Ramos (cell line): ENCODE results near the gene RBM8A.

Experiments used
- in situ Hi-C: fragments of 300-500 bp; cut with MboI; formaldehyde crosslinking; loops from one replicate; pipeline ENCODE4 v1.14.3; 2022; ENCODE audit warnings: low sequenced_read_pairs; ENCODE audit not compliant: unreplicated experiment

RBM8A gene

DNA sequence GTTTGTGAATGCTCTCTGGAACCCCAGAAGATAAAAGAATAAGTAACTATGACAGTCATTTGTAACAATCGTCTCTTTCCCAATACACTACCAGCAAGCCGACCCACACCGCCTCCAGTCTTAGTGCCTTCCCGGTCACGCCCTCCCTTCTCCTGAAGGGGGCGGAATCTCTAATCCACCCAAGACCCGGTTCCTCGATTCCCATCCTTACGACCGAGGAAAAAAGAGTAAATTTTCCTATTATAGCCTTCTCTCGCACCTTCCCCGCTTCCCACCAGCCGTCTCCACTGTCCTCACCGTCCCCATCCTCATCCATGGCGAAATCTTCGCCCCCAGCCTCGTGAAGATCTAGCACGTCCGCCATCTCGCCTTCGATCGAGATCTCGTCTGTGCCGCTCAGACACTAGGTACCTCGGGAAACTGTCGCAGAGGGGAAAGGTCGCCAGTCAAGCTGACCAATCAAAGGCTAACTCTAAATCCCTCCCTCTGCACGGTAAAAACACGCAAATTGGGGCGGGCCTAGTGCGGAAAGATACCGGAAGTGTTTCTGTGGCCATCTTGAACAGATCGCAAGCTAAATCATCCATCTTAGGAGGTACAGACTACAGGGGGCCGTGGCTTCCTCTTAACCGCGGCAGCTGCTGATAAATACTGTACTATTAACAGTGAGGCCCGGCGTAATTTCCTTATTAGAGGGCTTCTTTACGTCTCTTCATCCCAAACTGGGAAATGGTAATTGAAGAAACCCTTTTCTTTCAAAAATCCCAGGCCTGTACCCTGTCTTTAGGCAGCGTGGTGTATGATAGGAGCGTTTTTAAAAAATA is at the start of gene RBM8A:
Gene RBM8A, minus strand, starts transcription at position 422 of the 824 bp plus-strand sequence. Its CDS starts 58 bp downstream, at position 364.
- in situ Hi-C loops, result no loop called here

DNA sequence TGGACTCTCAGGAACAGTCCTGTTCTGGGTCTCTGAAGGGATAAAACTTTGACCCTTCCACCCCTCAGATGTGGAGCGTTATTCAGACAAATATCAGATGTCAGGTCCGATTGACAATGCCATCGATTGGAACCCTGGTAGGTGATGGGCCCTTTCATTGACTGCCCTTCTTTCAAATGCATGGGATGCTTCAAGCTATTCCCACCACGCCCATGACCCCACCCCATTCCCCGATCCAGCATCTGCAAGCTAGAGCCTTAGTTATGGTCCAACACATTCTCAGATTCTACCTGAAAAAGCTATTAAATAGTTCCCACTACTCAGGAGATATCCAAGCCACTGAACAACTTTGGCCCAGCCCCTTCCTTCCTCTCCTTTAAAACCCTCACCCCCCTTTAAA is 49.7 kb upstream of the RBM8A start:
- in situ Hi-C loops, result loop anchor here (5.0 kb wide), 1 partner anchor 35 kb away; no protein-coding TSS in a partner anchor

DNA sequence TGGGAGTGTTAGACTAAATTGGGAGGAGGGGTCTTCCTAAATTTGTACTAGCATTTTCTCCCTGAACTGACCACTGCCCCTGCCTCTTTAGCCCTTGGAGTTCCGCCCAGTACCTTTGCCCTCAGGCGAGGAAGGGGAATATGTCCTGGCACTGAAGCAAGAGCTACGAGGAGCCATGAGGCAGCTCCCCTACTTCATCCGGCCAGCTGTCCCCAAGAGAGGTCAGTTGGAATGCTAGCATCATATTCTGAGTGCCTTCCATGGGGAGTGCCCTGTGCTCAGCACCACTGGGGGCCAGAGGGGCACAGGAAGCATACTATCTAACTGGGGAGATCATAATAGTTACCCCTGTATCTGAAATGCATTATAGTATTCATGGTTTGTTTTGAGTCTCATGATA is 47.9 kb upstream of the RBM8A start:
- in situ Hi-C loops, result loop anchor here (5.0 kb wide), 1 partner anchor 37 kb away; no protein-coding TSS in a partner anchor

DNA sequence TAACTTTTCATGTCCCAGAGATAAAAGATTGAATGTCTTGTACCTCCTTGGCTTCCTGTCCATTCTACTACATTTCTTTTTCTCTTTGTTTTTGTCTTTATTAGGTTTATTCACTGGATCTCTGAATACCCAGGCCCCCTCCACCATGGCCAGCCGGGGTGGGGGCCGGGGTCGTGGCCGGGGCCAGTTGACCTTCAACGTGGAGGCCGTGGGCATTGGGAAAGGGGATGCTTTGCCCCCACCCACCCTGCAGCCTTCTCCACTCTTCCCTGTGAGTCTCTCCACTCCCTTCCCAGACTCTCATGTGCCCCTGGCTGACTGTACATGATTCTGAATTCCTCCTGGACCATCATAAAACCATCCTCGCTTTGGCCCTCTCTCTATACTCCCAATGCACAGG is 47.4 kb upstream of the RBM8A start:
- in situ Hi-C loops, result loop anchor here (5.0 kb wide), 1 partner anchor 38 kb away; no protein-coding TSS in a partner anchor

DNA sequence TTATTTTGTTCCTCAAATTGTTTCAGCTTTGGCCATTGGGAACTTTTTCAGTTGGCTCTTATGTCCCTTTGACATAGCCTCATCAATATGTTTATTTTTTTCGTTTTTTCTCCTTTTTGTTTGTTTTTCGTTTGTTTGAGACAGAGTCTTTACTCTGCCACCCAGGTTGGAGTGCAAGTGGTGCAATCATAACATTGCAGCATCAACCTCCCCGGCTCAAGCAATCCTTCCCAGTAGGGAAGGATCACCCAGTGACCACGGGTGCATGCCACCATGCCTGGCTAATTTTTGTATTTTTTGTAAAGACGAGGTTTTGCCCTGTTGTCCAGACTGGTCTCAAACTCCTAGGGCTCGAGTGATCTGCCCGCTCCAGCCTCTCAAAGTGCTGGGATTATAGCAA is 45.3 kb upstream of the RBM8A start:
- in situ Hi-C loops, result no loop called here

DNA sequence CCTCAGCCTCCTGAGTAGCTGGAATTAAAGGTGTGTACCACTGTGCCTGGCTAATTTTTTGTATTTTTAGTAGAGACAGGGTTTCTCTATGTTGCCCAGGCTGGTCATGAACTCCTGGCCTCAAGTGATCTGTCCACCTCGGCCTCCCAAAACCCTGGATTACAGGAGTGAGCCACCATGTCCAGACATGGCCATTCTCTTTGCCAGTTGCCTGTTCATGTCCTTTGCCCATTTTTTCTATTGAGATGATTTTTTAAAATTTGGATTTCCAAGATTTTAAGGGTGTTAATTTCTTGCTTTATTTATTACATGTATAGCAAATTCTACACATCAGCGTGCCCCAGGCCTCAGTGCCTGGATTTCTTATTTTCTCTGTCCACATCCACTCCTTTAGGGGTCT is 40.0 kb upstream of the RBM8A start:
- in situ Hi-C loops, result no loop called here

DNA sequence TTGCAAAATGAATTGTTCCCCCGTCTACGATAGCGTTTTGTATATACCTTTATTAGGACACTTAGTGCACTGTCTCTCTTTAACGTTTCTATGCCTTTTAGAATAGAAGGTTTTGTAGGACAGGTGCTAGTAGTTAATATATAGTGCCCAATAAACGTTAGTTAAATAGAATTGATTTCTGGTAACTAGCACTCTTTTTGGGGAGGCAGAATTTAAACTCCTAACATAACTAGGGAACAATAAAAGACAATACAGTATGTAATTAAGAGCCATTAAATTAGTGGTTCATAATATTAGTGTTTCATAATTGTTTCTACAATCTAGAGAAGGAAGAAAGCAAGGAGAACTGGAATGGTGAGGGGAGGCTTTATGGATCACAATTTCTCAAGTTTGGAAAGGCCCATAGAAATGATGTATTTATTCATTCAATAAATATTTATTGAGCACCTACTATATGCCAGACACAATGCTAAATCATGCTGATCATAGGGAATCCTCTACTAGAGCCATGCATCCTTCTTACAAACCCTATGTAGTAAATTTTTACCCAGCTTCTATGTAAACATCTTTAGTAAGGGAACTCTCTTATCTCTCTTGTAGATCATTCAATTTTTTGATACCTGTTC is 37.9 kb upstream of the RBM8A start:
- in situ Hi-C loops, result no loop called here

DNA sequence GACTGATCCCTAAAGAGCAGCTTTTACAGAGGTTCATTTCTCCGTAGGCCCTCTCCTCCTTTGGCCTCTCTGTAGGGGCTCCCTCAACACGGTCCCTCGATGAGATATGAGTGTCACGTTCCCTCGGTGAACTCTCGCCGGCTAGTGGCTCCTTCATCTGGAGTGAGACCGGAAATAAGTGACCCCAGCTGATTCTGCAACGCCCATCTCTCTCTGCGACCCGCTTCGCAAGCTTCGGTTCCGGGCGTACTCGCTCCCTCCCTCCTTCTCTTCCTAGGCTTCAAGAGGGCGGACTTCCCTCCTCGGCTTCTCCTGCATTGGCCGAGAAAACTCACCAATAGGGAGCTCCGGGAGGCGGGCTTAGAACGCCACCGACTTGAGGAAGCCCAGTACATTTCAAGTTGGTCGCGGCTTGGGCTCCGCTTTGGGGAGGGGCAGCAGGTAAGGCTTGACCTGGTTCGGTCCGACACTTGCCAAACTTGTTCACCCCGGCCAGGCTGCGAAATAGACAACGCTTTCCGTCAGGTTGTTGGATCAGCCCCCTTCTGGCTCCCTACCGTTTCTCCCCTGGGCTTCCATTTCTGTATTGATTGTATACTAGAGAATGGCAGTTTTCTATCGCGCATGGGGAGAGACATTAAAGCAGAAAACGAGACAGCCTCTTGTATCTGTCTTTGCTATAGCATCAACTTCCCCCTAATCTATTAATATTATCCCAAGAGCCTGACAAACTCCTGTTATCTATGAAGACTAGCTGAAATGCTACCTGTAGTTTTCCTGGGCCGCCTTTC is 37.2 kb upstream of the RBM8A start, which contains the start of the genes ANKRD34A and POLR3GL:
Gene ANKRD34A, minus strand, starts transcription at position 248 of the 791 bp plus-strand sequence. CDS start 2,816 bp downstream, outside the sequence.
Gene POLR3GL, plus strand, starts transcription at position 363 of the 791 bp plus-strand sequence. CDS start 10,176 bp downstream, outside the sequence.
- in situ Hi-C loops, result no loop called here

DNA sequence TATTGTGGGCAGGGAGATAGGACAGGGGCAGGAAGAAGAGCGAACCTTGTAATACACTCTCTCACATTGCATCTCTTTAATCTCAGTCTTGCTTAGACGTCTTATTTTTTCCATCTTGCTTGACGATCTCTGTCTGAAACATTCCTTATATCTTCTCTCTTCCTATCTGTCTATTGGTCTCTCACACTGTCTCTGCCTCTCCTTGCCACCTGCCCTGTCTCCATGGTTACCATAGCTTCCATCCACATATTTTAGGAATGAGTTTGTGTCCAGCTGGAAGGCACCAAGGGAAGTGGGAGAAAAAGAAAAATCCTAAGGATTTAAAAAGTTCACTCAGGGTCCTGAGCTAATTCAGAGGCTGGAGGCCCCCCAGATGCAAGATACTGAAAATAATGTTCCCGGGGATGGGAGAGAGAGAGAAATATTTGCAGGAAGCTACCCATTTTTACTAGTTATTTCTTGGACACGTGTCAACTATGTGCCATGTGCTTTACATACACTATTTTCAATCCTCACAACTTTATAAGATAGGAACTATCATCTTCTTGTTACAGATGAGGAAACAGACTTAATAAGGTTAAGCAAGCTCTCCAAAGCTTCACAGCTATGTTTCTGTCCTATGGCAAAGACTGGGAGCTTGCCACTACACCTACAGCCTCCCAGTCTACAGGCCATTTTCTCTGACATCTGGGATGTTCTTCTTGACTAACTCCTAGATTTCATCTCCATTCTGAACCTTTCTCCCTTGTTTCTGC is 36.2 kb upstream of the RBM8A start:
- in situ Hi-C loops, result no loop called here

DNA sequence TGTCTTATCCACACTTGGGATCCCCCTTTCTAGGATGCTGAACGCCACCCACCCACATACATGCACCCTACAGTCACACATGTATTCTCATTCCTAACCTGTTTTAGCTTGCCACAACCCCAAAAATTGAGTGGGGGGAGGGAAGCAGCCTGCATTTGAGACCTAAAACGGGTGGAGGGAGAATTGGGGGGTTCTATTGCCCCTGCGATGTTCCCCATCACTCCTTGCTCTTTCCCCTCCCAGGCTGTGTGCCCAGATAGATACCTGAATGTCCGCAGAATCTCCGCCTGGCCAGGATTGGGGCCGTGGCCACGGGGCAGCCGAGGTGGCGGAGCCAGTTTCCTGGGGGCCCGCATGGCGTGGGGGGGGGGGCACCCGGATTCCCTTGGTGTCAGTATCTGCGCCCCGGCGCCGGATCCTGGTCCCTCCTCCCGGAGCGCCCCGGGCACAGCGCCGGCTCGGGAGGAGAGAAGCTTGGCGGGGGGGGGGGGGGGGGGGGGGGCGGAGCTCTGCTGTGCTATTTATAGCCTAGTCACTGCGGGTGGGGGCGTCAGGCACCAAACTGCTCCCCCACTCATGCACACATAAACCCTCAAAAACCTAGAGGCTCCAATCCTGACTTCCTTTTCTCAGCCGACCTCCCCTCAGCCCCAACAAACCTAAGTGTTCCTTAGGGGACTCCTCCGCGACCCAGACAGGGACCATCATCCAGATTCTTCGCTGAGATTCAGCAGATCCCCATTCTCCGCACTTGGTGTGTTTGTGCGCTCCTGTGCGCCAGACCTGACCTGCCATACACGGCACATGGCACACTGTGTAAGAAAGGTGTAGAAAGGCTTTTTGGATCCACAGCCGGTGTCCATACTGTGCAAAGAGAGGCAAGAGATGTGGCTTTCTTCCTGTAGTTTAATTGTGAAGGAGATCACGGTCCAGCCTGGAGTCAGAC is 35.1 kb upstream of the RBM8A start:
- in situ Hi-C loops, result no loop called here

DNA sequence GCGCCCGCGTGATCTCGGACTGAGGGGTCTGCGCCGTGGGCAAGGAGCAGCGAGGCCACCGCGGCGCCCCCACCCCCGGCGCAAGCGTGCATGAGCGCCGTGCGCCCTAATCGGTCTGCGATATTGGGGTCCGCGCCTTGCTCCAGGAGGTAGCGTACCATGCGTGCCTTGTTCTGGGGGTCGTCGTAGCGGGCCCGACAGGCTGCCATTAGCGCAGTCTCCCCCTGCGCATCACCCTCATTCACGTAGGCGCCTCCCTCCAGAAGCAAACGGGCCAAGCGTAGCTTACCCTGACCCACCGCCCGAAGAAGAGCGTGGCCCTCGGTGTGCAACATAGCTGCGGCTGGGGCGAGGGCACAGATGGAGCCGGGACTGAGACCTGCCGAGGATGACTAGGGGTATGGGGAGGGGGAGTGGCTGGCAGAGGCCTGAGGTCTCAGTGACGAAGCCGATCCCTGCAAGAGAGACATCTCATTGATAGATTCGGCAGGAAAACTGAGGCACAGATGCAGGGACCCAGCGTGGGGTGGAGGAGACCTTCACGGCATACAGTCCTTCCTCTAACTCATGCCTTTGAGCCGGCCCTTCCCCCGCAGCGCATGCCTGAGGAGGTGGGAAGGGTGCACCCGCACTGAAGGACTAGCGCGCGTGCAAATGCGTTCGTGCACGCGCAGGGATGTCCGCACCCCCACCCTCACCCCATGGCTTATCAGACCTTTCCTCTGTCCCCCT is 34.3 kb upstream of the RBM8A start:
- in situ Hi-C loops, result no loop called here

DNA sequence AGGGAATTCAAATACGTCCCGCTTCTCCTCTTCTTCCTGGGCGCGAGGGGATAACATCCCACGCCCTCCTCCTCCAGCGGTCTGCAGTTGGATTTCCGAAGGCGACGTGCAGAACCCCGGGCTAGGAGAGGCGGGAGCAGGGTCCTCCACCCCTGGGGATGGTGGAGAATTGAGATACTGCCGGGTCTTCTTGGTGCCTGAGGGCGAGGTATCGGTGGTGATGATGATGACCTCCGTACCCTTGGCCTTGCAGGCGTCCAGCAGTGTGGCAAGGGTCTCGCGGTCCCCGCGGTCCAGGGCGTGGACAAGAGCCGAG is 33.8 kb upstream of the RBM8A start:
- in situ Hi-C loops, result no loop called here

DNA sequence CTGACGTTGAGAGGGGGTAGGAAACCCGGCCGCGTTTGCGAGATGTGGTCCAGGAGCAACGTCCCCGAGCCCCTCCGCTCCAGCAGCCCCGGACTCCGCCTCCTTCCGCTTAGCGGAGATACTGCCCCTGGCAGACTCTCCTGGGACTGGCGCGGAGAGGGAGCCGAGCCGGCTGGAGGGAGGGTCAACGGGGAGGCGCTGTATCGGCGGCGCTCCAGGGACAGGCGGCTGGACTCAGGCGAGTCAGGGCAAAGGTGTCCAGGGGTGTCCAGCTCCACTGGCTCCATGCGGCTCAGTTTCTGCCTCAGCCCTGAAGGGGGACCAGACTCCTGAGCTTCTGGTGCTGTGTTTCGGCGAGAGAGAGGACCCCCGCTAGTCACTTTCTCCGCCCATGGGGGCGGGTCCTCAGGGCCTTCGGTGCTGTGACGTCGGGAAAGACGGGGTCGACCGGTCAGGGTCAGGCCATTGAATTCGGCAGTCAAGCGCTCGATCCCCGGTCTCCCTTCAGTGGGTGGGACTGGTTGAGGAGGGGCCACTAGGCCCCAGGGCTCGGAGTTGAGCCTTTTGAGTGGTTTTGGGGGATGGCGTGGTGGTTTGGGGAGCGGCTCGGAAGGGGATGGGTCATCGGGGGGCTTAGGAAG is 33.3 kb upstream of the RBM8A start:
- in situ Hi-C loops, result no loop called here

DNA sequence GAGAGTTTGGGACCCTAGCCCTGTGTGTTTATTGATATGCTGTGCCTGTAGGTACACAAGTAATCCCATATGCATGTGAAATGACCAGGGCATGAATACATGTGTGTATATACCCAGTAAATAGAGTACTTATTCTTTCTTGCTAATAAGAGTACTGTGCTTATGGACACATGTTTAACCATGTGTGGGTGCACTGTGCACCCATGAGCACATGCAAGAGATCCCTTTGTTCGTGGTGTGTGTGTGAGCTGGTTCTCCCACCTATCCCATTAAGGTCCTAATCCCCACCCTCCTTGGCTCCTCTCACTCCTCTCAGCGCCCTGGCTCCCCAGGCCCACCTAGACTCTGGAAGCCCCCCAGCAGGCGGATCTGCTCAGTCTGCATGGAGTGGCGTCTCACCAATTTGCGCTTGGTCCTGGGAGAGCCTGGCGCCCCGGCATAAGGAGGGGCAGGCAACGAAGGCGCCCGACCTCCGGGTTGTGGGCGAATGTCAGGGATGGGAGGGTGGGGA is 32.7 kb upstream of the RBM8A start:
- in situ Hi-C loops, result no loop called here

DNA sequence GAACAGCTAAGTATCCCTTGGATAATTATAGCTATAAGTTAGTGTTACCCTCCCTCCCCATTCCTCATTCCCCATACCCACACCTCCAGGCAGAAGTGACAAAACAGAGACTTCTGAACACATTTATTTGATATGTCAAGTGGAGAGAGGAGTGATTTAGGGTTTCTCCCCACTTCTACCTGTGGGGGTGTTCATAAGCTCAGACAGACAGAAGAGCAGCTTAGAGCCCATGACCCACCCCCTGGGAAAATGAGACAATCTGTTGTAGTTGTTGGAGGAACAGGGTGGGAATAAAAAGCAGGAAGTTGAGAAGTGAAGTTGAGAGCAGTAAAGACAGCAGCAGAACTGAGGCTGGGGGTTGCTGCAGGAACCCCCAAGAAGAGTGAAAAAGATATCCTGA is 32.0 kb upstream of the RBM8A start:
- in situ Hi-C loops, result no loop called here

DNA sequence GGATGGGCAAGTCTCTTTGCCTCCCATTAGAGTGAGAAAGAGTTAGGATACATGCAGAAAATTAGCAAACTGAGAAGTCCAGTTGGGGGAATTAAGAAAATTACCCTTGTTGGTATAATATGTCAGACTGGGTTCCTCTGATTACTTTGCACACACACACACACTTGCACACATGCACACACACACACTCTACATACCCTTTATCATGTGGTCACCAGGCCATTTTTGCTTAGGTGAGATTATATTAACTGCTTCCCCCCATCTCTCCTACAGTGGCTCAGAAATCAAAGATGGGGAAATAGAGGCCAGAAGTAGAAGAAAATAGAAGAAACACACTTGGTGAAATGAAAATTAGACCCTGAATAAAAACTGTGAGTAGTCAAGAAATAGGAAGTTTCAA is 31.4 kb upstream of the RBM8A start:
- in situ Hi-C loops, result no loop called here

DNA sequence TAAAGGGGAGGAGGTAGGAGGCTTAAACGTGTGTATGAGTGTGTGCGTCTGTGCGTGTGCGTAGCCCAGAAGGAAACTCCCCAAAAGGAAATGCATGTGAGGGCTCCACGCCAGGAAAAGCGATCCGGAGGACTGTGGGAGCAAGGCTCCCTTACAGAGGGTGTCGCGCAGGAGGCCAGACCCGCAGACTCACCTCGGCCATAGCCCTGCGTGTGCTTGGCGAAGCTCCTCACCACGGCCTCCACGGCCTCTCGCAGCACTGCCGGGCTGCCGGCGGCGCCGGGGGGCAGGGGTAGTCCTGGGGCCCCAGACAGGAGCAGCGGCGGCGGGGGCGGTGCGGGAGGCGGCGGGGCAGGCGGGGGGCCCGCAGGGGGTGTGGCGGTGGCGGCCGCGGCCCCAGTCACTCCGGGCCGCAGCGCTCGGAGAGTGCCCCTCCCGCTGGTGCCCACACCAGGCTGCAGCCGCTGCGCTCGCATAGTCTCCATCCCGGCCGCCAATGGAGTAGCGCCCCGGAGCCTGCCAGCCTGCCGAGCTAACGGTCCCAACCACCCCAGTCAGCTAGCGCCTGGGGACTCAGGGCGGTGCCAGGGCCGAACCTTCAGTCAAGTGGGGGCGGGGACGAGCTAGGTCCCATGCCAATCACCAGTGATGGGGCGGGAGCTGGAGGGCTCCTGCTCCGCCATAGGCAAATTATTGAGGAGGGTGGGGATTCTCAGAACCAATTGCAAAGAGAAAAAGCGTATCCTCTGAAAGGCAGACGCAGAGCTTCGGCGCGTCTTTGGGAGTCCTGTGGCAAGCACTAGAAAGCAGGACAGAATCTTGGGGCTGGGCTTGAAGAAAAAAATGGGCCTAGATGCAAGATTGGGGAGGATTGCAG is 30.4 kb upstream of the RBM8A start, which contains the start of gene LIX1L:
Gene LIX1L, minus strand, starts transcription at position 575 of the 877 bp plus-strand sequence. Its CDS starts 90 bp downstream, at position 485.
- in situ Hi-C loops, result no loop called here
